ENCODE measurements around the gene ULBP1.
A peak's percentile ranks its signal among the peaks of the same experiment; 100 is the strongest.
"Not testable (repeated sequence)": the region's sequence is repeated elsewhere in the genome, so short reads cannot be mapped to it uniquely, and the experiment has no call there.

The ULBP1 gene

DNA sequence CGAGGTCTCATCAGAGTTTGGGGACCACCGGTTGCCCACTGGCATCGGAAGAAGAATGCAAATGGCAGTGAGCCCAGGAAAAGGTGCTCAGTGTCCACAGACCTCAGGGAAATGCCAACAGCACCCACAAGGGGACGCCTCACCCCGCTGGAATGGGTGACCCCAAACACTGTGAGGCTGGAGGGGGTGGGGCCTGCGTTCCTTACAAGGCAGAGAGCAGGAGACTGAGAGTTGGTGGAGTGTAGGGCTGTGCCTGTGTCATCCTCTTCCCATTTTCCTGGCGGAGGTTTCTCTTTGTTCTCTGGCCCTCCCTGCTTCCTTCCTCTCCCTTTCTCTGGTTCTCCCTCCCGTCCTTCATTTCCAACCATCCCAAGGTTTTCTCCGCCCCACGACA lies 9.8 kb upstream of the ULBP1 start:
- DNase-seq: not testable (repeated sequence)

DNA sequence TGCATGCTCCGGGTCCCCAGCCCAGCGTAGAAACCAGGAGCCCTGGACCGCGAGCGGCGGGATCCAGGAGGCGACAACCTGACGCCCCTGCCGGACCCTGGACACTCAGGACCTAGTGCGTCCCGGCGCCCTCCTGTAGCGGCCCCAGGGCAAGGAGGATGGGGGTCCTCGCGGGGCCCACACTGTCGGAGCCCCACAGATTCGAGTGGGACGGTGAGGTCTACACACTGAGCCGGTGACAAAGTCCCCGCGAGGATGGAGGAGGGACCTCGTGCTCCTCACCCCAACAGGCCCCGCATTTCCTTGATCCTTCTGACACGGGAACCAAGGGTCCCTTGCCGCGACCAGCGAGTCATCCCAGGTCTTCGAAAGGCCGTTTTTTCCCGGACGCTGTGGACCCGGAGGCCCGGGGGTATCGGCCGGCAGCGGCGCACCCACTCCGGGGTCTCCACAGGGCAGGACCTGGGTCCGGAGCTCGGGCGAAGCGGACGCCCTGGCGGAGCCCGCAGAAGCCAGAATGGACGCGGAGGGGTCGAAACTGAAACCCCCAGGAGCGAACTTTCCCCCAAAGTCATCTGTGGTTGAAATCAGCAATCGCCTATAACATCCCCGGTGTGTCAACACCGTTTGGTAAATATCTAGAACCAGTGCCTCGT lies 9.3 kb upstream of the ULBP1 start:
- DNase-seq: not testable (repeated sequence)

DNA sequence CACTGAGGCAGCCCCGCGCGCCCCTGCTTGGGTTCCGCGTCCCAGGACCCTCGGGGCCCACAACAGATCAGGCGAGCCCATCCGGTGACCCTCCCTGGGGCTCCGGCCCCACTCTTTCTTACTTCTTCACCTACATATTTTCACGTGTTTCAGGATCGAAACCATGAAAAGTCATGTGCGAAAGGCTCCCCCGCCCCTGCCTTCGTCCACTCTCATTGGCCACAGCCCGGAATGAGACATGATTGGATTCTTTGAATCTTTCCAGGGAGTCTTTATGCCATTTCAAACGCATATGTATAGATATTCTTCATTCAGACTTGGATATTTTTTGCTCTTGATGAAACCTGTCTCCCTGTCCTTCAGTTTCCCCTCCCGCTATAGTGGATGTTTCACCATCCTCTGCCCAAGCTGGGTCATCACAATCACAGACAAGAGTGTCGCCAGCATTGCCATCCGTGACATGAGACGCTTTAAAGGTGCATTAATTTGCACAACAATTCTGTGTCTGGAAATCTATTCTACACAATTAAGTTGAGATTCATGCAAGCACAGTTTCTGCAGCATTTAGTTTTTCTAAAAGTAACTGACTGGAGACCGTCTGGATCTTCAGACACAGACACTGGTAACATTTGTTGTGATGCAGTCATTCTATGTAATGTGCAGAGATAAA lies 8.6 kb upstream of the ULBP1 start:
- not testable (repeated sequence) for DNase-seq

DNA sequence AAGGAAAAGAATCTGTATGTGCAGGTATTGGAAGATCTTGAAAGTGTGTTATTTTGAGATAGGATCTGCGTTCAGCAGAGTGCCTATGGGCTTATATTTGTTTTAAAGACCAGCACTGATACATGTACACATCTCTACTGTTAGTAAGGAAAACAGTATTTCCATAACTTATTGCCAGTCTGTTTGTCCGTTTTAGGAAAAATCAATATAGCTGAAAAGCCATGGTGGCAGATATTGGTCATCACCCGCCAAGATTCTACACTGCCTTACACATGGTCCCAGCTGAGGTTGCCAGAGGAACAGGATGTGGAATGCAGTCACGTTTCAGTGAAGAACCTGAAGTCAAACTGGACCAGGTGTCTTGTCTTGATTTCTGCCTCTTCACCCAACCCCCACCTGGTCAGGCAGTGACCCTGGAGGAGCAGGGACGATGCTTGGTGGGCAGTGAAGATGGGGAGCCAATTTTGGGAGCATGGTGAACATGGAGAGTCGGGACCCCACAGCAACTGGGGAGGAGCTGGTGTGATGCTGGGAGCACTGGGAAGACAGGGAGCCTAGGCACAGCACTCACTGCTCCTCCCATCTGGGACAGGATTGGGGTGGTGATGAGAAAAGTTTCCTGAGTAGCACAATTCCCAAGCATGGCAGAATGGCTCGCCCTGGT lies 8.0 kb upstream of the ULBP1 start:
- not testable (repeated sequence) for DNase-seq

DNA sequence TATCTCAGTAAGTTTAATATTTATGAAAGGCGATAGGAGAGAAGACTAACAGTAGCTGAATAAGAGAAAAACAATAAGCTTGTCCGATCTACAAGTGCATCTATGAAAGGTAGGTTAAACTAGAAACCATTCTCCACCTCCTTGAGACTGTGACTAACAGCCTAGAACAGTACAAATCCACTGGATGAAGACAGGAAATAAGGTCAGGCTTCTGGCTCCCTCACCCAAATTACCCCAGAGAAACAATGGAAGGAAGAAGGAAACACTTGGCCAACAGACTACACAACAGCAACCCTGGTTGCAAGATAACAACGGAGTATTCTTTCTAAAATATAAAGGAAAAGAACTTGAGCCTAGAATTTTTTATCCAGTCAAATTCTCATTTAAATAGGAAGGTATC lies 5.6 kb upstream of the ULBP1 start:
- not testable (repeated sequence) for DNase-seq

DNA sequence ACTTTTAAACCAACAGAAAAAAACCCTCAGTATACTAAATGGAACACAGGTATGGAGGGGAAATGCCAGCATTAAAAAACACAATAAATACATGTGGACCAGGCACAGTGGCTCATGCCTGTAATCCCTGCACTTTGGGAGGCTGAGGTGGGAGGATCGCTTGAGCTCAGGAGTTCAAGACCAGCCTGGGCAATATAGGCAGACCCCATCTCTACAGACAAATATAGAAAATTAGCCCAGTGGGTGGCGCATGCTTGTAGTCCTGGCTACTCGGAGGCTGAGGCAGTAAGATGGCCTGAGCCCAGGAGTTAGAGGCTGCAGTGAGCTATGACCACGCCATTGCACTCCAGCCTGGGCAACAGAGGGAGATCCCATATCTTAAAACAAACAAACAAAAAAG lies 3.9 kb upstream of the ULBP1 start:
- DNase-seq: not testable (repeated sequence)

DNA sequence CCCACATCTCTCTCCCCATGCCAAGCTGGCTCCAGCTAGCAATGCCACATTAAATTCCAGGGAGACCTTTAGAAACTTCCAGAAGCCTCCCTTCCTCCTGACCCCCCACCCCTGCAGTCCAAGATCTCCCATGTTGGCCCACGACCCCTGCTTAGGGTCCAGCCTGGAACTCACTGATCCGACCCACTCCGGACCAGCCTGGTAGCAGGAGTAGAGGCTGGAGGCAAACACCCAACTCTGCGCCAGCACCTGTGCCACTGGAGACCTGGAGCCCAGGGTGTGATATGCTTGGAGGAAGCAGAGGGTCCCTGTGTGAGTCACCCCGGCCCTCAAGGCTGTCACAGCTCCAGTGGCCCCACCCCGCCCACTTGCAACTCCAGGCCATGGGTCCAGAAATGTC lies 3.3 kb upstream of the ULBP1 start:
- DNase-seq: no peak

DNA sequence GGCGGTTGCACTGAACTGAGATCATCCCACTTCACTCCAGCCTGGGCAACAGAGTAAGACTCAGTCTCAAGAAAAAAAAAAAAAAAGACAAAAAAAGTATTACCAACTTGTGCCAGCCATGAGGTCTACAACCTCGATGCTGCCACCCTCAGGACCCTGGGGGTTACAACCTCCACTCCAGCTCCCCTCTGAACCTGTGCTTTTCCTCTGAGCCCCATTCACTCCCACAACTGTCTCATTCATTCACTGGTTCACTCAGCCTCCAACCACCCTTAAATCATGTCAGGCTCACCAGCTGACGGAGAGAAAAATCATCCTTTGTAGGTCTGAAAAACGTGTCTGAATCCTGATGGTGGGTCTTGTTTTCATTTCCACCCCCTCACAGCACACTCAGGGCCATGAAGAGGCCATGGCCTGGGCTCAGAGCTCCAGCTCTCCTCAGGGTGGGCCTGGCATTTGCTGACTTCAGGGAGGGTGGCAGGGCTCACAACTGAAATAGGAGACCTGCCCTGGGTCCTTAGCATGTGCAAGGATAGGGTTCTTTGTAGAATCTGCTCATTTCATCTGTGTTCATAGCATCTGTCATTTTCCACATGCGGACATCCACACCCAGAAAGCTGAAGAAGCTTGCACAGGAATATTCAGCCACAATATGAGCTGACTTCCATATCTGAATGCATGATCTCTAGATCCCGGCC lies 1.9 kb upstream of the ULBP1 start:
- no peak for DNase-seq

DNA sequence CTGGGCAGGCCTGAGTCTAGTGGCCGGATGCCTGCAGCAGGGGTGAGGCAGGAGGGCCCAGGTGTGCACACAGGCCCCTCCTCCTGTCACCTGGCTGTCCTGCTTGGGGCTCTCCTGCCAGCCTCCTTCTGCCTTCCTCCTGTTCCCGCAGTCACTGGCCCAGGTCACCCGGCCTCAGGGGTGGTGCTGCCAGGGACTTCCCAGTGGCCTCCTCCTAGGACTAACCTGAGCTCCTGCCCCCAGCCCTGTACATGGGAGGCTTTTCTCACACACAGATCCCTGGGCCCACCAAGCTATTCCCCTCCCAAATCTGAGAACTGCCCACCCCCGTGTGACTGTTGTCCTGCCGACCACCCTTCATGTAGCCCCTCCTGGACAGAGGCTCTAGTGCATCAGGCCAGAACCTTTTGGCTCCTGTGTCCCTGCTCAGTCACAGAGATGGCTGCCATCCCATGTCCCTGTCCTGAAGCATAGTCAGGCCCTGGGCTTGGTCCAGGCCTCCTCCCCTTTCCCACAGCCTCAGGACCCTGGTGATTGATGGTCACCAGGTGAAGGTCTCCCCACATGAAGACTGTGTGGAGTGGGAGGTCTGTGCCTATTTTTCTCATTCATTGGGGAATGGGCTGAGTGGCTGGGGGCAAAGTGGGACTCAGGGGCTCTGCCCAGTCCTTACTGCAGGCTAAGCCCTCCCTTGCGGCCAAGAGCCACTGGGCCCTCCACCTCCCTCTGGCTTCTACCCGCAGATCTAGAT lies 1.1 kb upstream of the ULBP1 start:
- no peak for DNase-seq

DNA sequence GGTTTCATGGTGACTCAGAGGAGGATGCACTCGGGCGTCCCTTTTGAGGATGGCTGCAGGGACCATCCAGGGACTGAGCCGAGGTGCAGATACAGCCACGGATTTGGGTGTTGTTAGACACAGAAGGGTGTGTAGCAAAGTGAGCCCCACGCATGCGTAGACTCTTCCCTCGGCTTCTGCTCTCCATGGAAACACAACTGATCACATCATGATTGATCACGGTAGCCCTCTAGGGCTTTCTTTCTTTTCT lies 606 bp upstream of the ULBP1 start:
- DNase-seq: peak; percentile 67

DNA sequence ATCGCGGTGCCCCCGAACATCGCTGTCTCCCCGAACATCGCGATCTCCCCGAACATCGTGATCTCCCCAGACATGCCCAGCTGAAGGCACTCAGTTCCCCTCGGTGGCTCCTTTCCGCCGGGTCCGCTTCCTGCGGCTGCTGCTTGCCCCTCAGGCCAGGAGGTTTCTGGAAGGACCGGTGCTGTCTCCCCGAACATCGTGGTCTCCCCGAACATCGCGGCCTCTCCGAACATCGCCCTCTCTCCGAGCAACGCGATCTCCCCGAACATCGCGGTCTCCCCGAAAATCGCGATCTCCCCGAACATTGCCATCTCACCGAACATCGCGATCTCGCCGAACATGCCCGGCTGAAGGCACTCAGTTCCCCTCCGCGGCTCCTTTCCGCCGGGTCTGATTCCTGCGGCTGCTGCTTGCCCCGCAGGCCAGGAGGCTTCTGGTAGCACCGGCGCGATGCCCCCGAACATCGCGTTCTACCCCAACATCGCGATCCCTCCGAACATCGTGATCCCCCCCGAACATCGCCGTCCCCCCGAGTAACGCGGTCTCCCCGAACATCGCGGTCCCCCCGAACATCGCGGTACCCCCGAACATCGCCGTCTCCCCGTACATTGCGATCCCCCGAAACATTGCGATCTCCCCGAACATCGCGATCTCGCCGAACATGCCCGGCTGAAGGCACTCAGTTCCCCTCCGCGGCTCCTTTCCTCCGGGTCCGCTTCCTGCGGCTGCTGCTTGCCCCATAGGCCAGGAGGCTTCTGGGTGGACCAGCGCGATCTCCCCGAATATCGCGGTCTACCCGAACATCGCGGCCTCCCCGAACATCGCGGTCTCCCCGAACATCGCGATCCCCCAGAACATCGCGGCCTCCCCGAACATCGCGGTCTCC lies 808 bp downstream of the ULBP1 start:
- DNase-seq: peak; percentile 24

DNA sequence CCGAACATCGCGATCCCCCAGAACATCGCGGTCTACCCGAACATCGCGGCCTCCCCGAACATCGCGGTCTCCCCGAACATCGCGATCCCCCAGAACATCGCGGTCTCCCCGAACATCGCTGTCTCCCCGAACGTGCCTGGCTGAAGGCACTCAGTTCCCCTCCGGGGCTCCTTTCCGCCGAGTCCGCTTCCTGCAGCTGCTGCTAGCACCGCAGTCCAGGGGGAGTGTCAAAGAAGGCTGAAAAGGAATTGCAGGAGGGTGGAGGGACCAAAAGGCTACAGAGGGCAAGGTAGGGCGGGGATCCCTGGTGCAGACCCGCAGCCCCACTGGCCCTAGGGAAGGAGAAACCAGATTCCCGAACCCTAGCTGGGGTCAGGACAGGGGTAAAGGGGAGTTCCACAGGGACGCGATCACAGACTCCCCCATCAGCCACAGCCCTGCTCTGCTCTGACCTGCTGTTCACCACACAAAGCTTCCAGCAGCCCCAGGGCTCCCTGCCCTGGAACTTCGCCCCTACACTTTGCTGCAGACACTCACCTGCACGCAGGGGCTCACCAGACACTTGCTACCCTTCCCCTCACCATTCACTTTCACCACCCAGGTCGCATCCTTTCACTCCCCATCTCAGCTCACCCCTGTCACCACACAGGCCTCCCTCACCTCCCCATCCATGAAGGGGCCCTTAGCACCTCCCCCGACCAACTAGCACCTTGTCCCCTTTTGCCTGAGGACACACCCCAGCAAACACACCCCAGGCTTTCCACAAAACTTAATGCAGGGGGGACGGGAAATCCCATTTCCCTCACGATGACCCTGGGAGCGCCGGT lies 1.7 kb downstream of the ULBP1 start:
- DNase-seq: peak; percentile 6

DNA sequence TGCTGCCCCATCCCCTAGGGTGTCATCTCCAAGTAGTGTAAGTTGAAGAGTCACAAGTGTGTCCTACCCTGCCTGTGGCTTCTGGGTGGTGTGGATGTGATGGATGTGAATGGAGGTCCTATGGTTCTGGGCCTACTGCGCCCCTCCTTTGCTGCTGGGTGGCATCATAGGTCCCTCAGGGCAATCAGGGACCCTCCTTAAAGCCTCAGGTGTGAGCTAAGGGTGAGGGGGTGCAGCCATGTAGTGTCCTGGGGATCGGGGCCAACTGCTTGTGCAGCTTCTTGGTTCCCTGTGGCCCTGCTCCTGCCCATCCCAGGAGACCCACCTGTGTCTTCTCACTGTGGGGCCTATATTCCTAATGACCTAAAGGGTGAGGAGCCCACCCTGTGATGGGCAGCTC lies 2.6 kb downstream of the ULBP1 start:
- DNase-seq: not testable (repeated sequence)

DNA sequence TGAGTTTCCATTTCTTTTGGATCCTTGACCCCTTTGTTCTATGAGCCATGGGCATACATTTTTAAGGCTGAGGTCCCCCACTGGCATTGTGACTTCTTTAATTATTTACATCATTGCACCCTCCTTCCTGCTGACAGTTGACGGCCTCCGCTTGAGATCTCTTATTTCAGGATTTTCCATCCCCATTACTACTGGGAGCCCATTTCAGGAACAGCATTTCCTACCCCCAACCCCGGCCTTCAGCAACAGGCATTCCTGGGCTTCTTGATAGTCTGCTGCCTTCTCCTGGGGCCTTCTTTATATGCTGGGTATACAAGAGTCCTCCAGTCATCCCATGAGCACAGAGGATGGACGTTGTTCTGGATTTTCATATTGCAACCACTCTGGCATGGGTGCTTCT lies 3.8 kb downstream of the ULBP1 start:
- DNase-seq: no peak

DNA sequence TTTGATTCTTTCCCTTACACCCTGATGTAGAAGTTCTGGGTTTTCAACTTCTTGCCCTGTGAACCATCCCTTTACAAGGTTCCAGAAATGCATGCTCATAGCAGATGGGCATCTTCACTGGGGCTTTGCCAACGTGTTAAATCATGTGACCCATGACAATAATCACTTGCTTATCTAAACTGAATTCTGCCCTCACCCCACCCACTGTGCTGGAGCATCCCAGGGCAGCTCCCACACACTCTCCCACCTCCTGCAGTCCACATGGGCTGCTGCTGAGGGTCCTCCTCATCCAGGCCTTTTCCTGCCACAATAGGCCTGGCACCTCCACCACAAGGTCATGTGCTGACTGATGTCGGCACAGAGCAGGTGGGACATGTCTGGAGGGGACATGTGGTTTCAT lies 4.3 kb downstream of the ULBP1 start:
- not testable (repeated sequence) for DNase-seq

DNA sequence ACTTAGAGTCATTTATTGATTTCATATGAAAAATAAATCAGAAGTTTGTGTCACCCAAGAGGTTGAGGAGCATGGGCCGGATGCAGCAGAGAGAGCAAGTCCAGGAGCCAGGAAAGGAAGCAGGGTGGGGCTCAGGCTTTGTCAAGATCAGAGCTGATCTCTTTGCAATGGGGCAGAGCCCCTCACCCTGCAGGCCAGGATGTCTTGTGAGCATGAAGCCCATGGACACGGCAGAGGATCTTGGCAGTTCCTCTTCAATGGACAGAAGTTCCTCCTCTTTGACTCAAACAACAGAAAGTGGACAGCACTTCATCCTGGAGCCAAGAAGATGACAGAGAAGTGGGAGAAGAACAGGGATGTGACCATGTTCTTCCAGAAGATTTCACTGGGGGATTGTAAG lies 5.2 kb downstream of the ULBP1 start:
- DNase-seq: not testable (repeated sequence)

DNA sequence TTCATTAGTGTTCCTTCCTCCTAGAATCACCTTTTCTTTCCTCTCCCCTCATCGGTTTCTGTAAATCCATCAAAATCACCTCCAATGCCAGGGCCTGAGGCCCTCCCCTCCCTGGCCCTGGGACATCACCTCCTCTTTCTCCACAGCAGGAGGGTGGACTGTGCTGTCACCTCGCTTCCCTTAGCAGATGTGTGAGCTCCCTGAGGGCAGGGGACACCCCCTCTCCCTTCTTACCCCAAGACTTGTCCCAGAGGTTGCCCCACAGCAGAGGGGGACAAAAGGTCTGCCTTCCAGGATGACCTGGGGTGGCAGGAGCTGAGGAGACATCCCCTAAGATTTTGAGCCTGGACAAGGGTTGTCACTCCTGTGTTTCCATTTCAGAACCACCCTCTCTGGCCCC lies 5.9 kb downstream of the ULBP1 start:
- no peak for DNase-seq

DNA sequence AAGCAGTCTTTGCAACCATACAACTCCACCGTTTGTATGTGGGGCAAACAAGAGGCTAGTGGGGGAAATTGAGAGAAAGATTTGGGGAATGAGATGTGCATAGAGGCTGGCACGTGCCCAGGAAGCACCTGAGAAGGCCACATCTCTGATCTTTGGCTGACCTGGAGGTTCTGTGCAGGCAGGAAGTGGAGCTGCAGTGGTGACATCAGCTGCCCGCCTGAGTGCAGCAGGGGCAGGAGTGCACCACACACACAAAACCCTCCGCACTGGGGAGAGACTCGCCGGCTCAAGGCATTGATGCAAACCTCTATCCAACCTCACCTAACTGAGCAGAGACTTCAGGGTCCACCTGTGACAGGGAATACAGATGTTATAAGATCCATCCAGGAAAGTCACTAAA lies 10.7 kb downstream of the ULBP1 start:
- not testable (repeated sequence) for DNase-seq

DNA sequence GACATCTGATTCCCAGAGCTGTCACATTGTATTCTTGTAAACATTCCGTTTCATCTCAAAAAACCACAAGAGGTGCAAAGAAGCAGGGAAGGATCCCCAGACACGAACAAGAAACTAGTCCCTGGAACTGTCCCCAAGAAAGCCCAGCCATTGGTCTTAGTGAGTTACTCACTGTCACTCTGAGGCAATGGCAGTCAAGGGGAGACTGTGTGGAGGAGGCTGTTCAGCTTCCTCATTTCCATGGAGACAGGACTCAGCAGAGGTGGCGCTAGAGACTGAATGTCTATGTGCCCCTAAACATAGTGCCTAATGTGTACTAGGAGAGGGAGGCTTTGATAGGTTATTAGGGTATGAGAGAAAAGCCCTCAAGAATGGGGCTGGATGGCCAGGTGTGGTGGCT lies 11.1 kb downstream of the ULBP1 start:
- no peak for DNase-seq

DNA sequence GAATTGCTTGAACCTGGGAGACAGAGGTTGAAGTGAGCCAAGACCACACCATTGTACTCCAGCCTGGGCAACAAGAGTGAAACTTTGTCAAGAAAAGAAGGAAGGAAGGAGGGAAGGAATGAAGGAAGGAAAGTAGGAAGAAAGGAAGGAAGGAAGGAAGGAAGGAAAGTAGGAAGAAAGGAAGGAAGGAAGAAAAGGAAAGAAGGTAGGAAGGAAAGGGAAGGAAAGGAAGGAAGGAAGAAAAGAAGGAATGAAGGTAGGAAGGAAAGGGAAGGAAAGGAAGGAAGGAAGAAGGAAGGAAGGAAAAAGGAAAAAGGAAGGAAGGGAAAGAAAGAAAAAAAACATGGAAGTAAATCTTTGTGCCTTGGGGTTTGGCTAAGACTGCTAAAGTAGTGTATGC lies 11.7 kb downstream of the ULBP1 start:
- no peak for DNase-seq

DNA sequence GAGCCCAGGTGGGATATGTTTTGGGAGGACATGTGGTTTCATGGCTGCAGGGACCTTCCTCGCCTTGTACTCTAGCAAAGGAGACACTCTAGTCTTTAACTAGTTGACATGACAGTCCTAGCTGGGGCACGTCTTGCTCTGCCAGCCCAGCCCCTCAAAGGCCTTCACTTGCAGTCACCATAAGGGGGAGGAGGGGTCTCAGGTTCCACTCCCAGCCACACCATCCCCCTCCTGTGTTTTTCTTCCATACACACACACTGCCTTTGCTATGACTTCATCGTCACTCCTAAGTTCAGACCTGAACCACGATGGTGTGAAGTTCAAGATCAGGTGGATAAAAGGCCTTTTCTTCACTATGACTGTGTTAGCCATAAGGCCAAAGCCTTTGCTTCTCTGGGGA lies 13.5 kb downstream of the ULBP1 start:
- DNase-seq: no peak

All from fibroblast of skin of abdomen (primary cell).